ENCODE results near the gene KDM4D. TPM values are rescaled to one million over a fixed set of nuclear protein-coding genes. Genes with fewer than 3 reads are reported as not detected.

Gene KDM4D
- total and polyA plus RNA-seq, 2 of the 4 experiments (the other 2 are of a cell fraction), result 0.90 to 1.1 TPM

- Histone ChIP-seq H3K4me2 (ENCODE audit: low read depth, low read length) (no peak overlapping the region), H3K9me1 (ENCODE audit: insufficient read depth, low read length) (0 out of 2 replicates have a peak, but pooled peaks cover 4% of the 10 kb centered on the region), H3K27ac (ENCODE audit: insufficient read depth, low read length) (no peak overlapping the region), H3K23ac (ENCODE audit: low read depth, low read length) (no peak overlapping the region), H3K56ac (ENCODE audit: extremely low read depth, insufficient read depth, low read length) (no peak overlapping the region), H4K5ac (ENCODE audit: low read depth, low read length) (no peak overlapping the region), H2BK5ac (ENCODE audit: low read depth, low read length, poor library complexity, severe bottlenecking) (no peak overlapping the region), H3K4ac (ENCODE audit: low read depth, low read length) (no peak overlapping the region), H4K8ac (ENCODE audit: low read depth in 2 of 2, low read length in 2 of 2) (no peak overlapping the region), H2AK9ac (replicated peaks; ENCODE audit: low read depth, low read length, poor library complexity) (no peak overlapping the region), H2AK5ac (ENCODE audit: low read depth, low read length) (no peak overlapping the region), H3K36me3 (ENCODE audit: control insufficient read depth, insufficient read depth, low read length) (peaks cover 23% of the 10 kb centered on the region), H3K9me3 (ENCODE audit: control insufficient read depth, insufficient read depth, low read length) (no peaks in the 10 kb centered on the region), H3K18ac (ENCODE audit: low read depth, low read length) (no peak overlapping the region), H4K91ac (ENCODE audit: insufficient read depth, low read depth, low read length) (no peak overlapping the region), H3K79me1 (ENCODE audit: low read depth in 1 of 2, low read length in 2 of 2) (peaks cover 0 to 6% of the 10 kb centered on the region in 2 experiments; a peak in 2 of 4 replicates), H2BK120ac (ENCODE audit: low read depth, low read length) (no peak overlapping the region), H3K9ac (ENCODE audit: low read depth, low read length) (no peak overlapping the region), H3K4me1 (ENCODE audit: control insufficient read depth, insufficient read depth, low read length) (peaks cover 5% of the 10 kb centered on the region), H3K14ac (replicated peaks; ENCODE audit: low read depth, low read length) (no peak overlapping the region), H4K20me1 (ENCODE audit: insufficient read depth, low read length) (no peaks in the 10 kb centered on the region), H2AFZ (replicated peaks; ENCODE audit: low read length, poor library complexity) (no peak overlapping the region), H2BK20ac (ENCODE audit: low read depth, low read length) (no peak overlapping the region), H3K27me3 (ENCODE audit: control insufficient read depth, insufficient read depth, low read length) (no peaks in the 10 kb centered on the region), H3K4me3 (ENCODE audit: insufficient read depth, low read depth, low read length) (no peak overlapping the region), H2BK15ac (ENCODE audit: low read depth, low read length) (no peak overlapping the region)
- no TSS peak for BruUV-seq (replicated peaks)
- ATAC-seq (ENCODE audit: low read depth) (no peak), DNase-seq (no peak)
- intact Hi-C loops (cut with micrococcal nuclease), result loop anchor here (2.0 kb wide), 1 partner anchor 338 kb away; no protein-coding TSS in a partner anchor
- in situ Hi-C loops (cut with MboI; ENCODE audit: low sequenced_read_pairs), result no loop called here
- WGBS, 2 experiments (ENCODE audit: extremely low coverage in 2 of 2, insufficient read length in 1 of 2), result no CpG with 5 or more reads among the region's 1 CpG
- CTCF ChIA-PET, result no interaction called here
- TF ChIP-seq RCOR1 (IDR thresholded peaks at IDR 0.05; ENCODE audit: insufficient replicate concordance, low read length) (no peak), RAD21 (IDR thresholded peaks at IDR 0.05; ENCODE audit: low read length) (no peak), USF2 (IDR thresholded peaks at IDR 0.05; ENCODE audit: low read depth, low read length) (no peak), NFE2L2 (IDR thresholded peaks at IDR 0.05; ENCODE audit: low read depth, low read length) (no peak), MXI1 (IDR thresholded peaks at IDR 0.05; ENCODE audit: borderline replicate concordance, low read depth, low read length) (no peak), BHLHE40 (IDR thresholded peaks at IDR 0.05; ENCODE audit: low read depth, low read length) (no peak), CTCF (conservative IDR thresholded peaks at IDR 0.05; ENCODE audit: low read depth, low read length) (no peak), FOS (IDR thresholded peaks at IDR 0.05; ENCODE audit: low read depth, low read length) (no peak), CEBPB (IDR thresholded peaks at IDR 0.05; ENCODE audit: low read depth, low read length) (no peak), POLR2A (IDR thresholded peaks at IDR 0.05; ENCODE audit: low read depth, low read length) (no peak), ELK1 (IDR thresholded peaks at IDR 0.05; ENCODE audit: borderline replicate concordance, low read depth, low read length) (no peak), MAZ (IDR thresholded peaks at IDR 0.05; ENCODE audit: borderline replicate concordance, low read depth, low read length) (no peak), RFX5 (IDR thresholded peaks at IDR 0.05; ENCODE audit: low read depth, low read length) (no peak), MAFK (IDR thresholded peaks at IDR 0.05; ENCODE audit: low read depth, low read length) (no peak), CHD1 (IDR thresholded peaks at IDR 0.05; ENCODE audit: low read depth, low read length) (no peak)
- dilution Hi-C loops (cut with HindIII; ENCODE audit: low sequenced_read_pairs, unreplicated experiment), result no loop called here
- POLR2A ChIA-PET (ENCODE audit: unreplicated experiment), result no interaction called here
Measured at GRCh38 chr11:94961255-94961654, 12.3 kb upstream of the KDM4D start.
